DOHH2 (cell line): Measurements from ENCODE around the gene CAPZA2.

Experiments
- H3F3A ChIP-seq: fragments of 200-600 bp; sonication (generic), shearing (Covaris generic); 2 replicates; pipeline ENCODE4 v1.6.0; 2016; ENCODE audit warnings: antibody characterized with exemption, mild to moderate bottlenecking; ENCODE audit not compliant: control insufficient read depth, insufficient read depth
- H3K27ac ChIP-seq: fragments of 200-600 bp; sonication (generic); 2 replicates; pipeline ENCODE4 v1.5.1; 2014; ENCODE audit warnings: low read depth, mild to moderate bottlenecking, low read length, moderate library complexity
- H3K27me3 ChIP-seq: fragments of 200-600 bp; sonication (generic); 2 replicates; pipeline ENCODE4 v1.6.1; 2014; ENCODE audit warnings: mild to moderate bottlenecking, low read length, mixed read lengths; ENCODE audit not compliant: control insufficient read depth
- H3K36me3 ChIP-seq: fragments of 200-600 bp; sonication (generic); 2 replicates; pipeline ENCODE4 v1.6.1; 2014; ENCODE audit warnings: mild to moderate bottlenecking, low read length, moderate library complexity, mixed read lengths; ENCODE audit not compliant: control insufficient read depth
- H3K4me1 ChIP-seq: fragments of 200-600 bp; sonication (generic); 2 replicates; pipeline ENCODE4 v1.6.1; 2014; ENCODE audit warnings: mild to moderate bottlenecking, low read length, mixed read lengths; ENCODE audit not compliant: control insufficient read depth
- H3K4me2 ChIP-seq: fragments of 200-600 bp; sonication (generic); 2 replicates; pipeline ENCODE4 v1.6.0; 2014; ENCODE audit warnings: mild to moderate bottlenecking, low read length, moderate library complexity
- H3K4me3 ChIP-seq: fragments of 200-600 bp; sonication (generic); 2 replicates; pipeline ENCODE4 v1.5.1; 2014; ENCODE audit warnings: mild to moderate bottlenecking, low read length, mixed read lengths
- H3K79me2 ChIP-seq: fragments of 200-600 bp; sonication (generic); 2 replicates; pipeline ENCODE4 v1.6.1; 2014; ENCODE audit warnings: mild to moderate bottlenecking, low read length, mixed read lengths; ENCODE audit not compliant: control insufficient read depth
- H3K9me2 ChIP-seq: fragments of 200-600 bp; sonication (generic); replicated peaks from 2 replicates; pipeline ENCODE4 v1.6.1; 2014; ENCODE audit warnings: mild to moderate bottlenecking, low read length, mixed read lengths; ENCODE audit not compliant: control insufficient read depth
- H3K9me3 ChIP-seq: fragments of 200-600 bp; sonication (generic); 2 replicates; pipeline ENCODE4 v1.6.1; 2014; ENCODE audit warnings: antibody characterized with exemption, low read length, mixed read lengths; ENCODE audit not compliant: control insufficient read depth, insufficient read depth
- H4K20me1 ChIP-seq: fragments of 200-600 bp; sonication (generic); 2 replicates; pipeline ENCODE4 v1.6.0; 2014; ENCODE audit warnings: low read depth, mild to moderate bottlenecking, antibody characterized with exemption, low read length, moderate library complexity; ENCODE audit not compliant: control insufficient read depth, insufficient read depth
- EZH2phosphoT487 ChIP-seq: fragments of 200-600 bp; sonication (generic); IDR thresholded peaks from 2 replicates; pipeline ENCODE4 v1.6.1; 2017; ENCODE audit warnings: borderline replicate concordance, mild to moderate bottlenecking, antibody characterized with exemption, low read length, moderate library complexity, mixed read lengths
- TF ChIP-seq, protein P1 (sequence below): fragments of 200-600 bp; sonication (generic); IDR thresholded peaks from one replicate; pipeline ENCODE4 v1.5.1; 2014; ENCODE audit warnings: antibody characterized with exemption, mild to moderate bottlenecking, low read depth, low read length; ENCODE audit not compliant: poor library complexity, severe bottlenecking

CAPZA2 gene

GRCh38 chr7:116938678-116939077 is 76.3 kb downstream of the CAPZA2 start:
- TF ChIP-seq, protein P1, sequence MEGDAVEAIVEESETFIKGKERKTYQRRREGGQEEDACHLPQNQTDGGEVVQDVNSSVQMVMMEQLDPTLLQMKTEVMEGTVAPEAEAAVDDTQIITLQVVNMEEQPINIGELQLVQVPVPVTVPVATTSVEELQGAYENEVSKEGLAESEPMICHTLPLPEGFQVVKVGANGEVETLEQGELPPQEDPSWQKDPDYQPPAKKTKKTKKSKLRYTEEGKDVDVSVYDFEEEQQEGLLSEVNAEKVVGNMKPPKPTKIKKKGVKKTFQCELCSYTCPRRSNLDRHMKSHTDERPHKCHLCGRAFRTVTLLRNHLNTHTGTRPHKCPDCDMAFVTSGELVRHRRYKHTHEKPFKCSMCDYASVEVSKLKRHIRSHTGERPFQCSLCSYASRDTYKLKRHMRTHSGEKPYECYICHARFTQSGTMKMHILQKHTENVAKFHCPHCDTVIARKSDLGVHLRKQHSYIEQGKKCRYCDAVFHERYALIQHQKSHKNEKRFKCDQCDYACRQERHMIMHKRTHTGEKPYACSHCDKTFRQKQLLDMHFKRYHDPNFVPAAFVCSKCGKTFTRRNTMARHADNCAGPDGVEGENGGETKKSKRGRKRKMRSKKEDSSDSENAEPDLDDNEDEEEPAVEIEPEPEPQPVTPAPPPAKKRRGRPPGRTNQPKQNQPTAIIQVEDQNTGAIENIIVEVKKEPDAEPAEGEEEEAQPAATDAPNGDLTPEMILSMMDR: no peak
- TF ChIP-seq EZH2phosphoT487: no peak
- H3K9me2 ChIP-seq: no peaks in the 10 kb centered on the region
- H3K4me2 ChIP-seq: no peak overlapping the region
- H3K4me1 ChIP-seq: no peaks in the 10 kb centered on the region
- no peaks in the 10 kb centered on the region for H3F3A ChIP-seq
- no peak overlapping the region for H3K4me3 ChIP-seq
- peaks cover 31% of the 10 kb centered on the region for H3K27me3 ChIP-seq
- H3K79me2 ChIP-seq: no peaks in the 10 kb centered on the region
- H3K27ac ChIP-seq: no peak overlapping the region
- H3K36me3 ChIP-seq: no peaks in the 10 kb centered on the region
- H3K9me3 ChIP-seq: no peaks in the 10 kb centered on the region
- H4K20me1 ChIP-seq: no peaks in the 10 kb centered on the region

GRCh38 chr7:116940689-116941370 is 78.4 kb downstream of the CAPZA2 start:
- H3K27me3 ChIP-seq: peaks cover 22% of the 10 kb centered on the region
- H4K20me1 ChIP-seq: no peaks in the 10 kb centered on the region
- H3K36me3 ChIP-seq: no peaks in the 10 kb centered on the region
- no peaks in the 10 kb centered on the region for H3K9me2 ChIP-seq
- H3K4me1 ChIP-seq: no peaks in the 10 kb centered on the region
- H3F3A ChIP-seq: no peaks in the 10 kb centered on the region
- no peak overlapping the region for H3K4me3 ChIP-seq
- TF ChIP-seq EZH2phosphoT487: no peak
- TF ChIP-seq, protein P1: no peak
- no peak overlapping the region for H3K27ac ChIP-seq
- H3K4me2 ChIP-seq: no peak overlapping the region
- H3K9me3 ChIP-seq: no peaks in the 10 kb centered on the region
- H3K79me2 ChIP-seq: no peaks in the 10 kb centered on the region

DNA sequence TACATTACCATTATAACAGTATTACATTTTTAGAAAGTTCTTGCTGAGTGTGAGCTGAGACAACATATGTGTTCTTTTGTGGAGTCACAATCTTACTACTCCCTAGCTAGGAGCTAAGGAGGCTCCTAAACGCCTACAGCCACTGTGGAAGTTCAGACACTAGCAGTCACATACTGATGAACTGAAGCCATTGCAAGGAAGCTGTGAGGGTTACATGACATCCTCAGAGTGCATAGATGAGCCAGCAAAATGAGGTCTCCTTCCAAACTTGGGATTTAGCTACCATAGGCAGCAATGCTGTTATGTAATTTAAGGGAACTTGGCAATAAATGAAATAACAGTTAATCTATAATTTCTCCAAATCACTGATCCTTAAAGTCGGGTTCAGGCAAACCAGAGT is 80.1 kb downstream of the CAPZA2 start:
- TF ChIP-seq, protein P1: no peak
- TF ChIP-seq EZH2phosphoT487: no peak
- Histone ChIP-seq H3K4me2 (no peak overlapping the region), H3K27me3 (peaks cover 9% of the 10 kb centered on the region), H3K36me3 (no peaks in the 10 kb centered on the region), H4K20me1 (no peaks in the 10 kb centered on the region), H3K4me1 (no peaks in the 10 kb centered on the region), H3K4me3 (no peak overlapping the region), H3K9me2 (no peaks in the 10 kb centered on the region), H3K27ac (no peak overlapping the region), H3K79me2 (no peaks in the 10 kb centered on the region), H3K9me3 (no peaks in the 10 kb centered on the region), H3F3A (no peaks in the 10 kb centered on the region)
